Neural cell (in vitro differentiated cells): Measurements from ENCODE around the gene ANXA5. TPM values are rescaled to one million over a fixed set of nuclear protein-coding genes. Genes with fewer than 3 reads are reported as not detected.

Experiments used
- H2AFZ ChIP-seq: fragments of 200-600, 300-800 bp; sonication (generic), shearing (Covaris generic); 2 replicates; pipeline ENCODE4 v1.6.0; 2014; ENCODE audit warnings: low read depth, mild to moderate bottlenecking, antibody characterized with exemption, low read length, moderate library complexity
- H3F3A ChIP-seq: fragments of 200-600 bp; shearing (Covaris generic); 2 replicates; pipeline ENCODE4 v1.6.1; 2016; ENCODE audit warnings: mild to moderate bottlenecking, moderate library complexity, mixed read lengths, antibody characterized with exemption, low read length; ENCODE audit not compliant: insufficient read depth, poor library complexity, severe bottlenecking
- H3K27ac ChIP-seq: fragments of 200-600, 300-800 bp; sonication (generic), shearing (Covaris generic); 2 replicates; pipeline ENCODE4 v1.5.1; 2014; ENCODE audit warnings: mild to moderate bottlenecking, low read length, moderate library complexity
- H3K27me3 ChIP-seq: fragments of 300-800, 200-600 bp; sonication (generic), shearing (Covaris generic); 2 replicates; pipeline ENCODE4 v1.6.0; 2014; ENCODE audit warnings: mild to moderate bottlenecking, low read depth, low read length, moderate library complexity; ENCODE audit not compliant: insufficient read depth
- H3K36me3 ChIP-seq: fragments of 300-800, 200-600 bp; sonication (generic), shearing (Covaris generic); 2 replicates; pipeline ENCODE4 v1.5.1; 2014; ENCODE audit warnings: mild to moderate bottlenecking, antibody characterized with exemption, low read length, moderate library complexity; ENCODE audit not compliant: insufficient read depth
- H3K4me2 ChIP-seq: fragments of 300-800, 200-600 bp; sonication (generic), shearing (Covaris generic); 2 replicates; pipeline ENCODE4 v1.6.0; 2014; ENCODE audit warnings: mild to moderate bottlenecking, low read length
- H3K4me3 ChIP-seq: fragments of 300-800, 200-600 bp; sonication (generic), shearing (Covaris generic); 2 replicates; pipeline ENCODE4 v1.5.1; 2014; ENCODE audit warnings: mild to moderate bottlenecking, low read length, moderate library complexity
- H3K79me2 ChIP-seq: fragments of 200-600 bp; shearing (Covaris generic); replicated peaks from 2 replicates; pipeline ENCODE4 v1.6.0; 2014; ENCODE audit warnings: mild to moderate bottlenecking, low read length, moderate library complexity; ENCODE audit not compliant: insufficient read depth
- H3K9ac ChIP-seq: fragments of 300-800, 200-600 bp; sonication (generic), shearing (Covaris generic); 2 replicates; pipeline ENCODE4 v1.6.1; 2016; ENCODE audit warnings: mild to moderate bottlenecking, low read length, mixed read lengths
- H3K9me2 ChIP-seq: fragments of 200-600 bp; shearing (Covaris generic); 2 replicates; pipeline ENCODE4 v1.6.1; 2016; ENCODE audit warnings: mild to moderate bottlenecking, low read length, mixed read lengths; ENCODE audit not compliant: insufficient read depth
- H3K9me3 ChIP-seq: fragments of 200-600, 300-800 bp; sonication (generic), shearing (Covaris generic); 2 replicates; pipeline ENCODE4 v1.6.1; 2016; ENCODE audit warnings: mild to moderate bottlenecking, mixed run types, low read length, moderate library complexity, mixed read lengths
- H4K20me1 ChIP-seq: fragments of 200-600 bp; shearing (Covaris generic); 2 replicates; pipeline ENCODE4 v1.6.1; 2016; ENCODE audit warnings: mild to moderate bottlenecking, mixed run types; ENCODE audit not compliant: insufficient read depth
- CTCF ChIP-seq: fragments of 450-650 bp; IDR thresholded peaks from 2 replicates; pipeline ENCODE4 v1.5.1; 2014; ENCODE audit warnings: antibody characterized with exemption, mild to moderate bottlenecking, moderate library complexity; ENCODE audit not compliant: poor library complexity, severe bottlenecking
- EP300 ChIP-seq: fragments of 450-650 bp; conservative IDR thresholded peaks from 2 replicates; pipeline ENCODE4 v1.6.1; 2014; ENCODE audit warnings: antibody characterized with exemption, mild to moderate bottlenecking, moderate library complexity; ENCODE audit not compliant: poor library complexity, severe bottlenecking
- EZH2 ChIP-seq: fragments of 200-600, 300-800 bp; shearing (Covaris generic), sonication (generic); IDR thresholded peaks from 2 replicates; pipeline ENCODE4 v1.6.1; 2014; ENCODE audit warnings: antibody characterized with exemption, low read length, borderline replicate concordance, mild to moderate bottlenecking; ENCODE audit not compliant: insufficient read depth, poor library complexity, severe bottlenecking
- POLR2AphosphoS5 ChIP-seq: IDR thresholded peaks from 2 replicates; pipeline ENCODE4 v1.6.1; 2012
- RAD21 ChIP-seq: fragments of 450-650 bp; conservative IDR thresholded peaks from 2 replicates; pipeline ENCODE4 v1.6.1; 2014; ENCODE audit warnings: antibody characterized with exemption, mild to moderate bottlenecking, moderate library complexity
- SMC3 ChIP-seq: fragments of 450-650 bp; conservative IDR thresholded peaks from 2 replicates; pipeline ENCODE4 v1.6.1; 2014; ENCODE audit warnings: antibody characterized with exemption, mild to moderate bottlenecking, moderate library complexity; ENCODE audit not compliant: poor library complexity
- TAF1 ChIP-seq: IDR thresholded peaks from 2 replicates; pipeline ENCODE4 v1.6.1; 2012; ENCODE audit warnings: low read depth
- polyA plus RNA-seq: library from polyadenylated mRNA; depleted of rRNA; stranded (reverse); fragments of >200 nt; gene quantifications from 2 replicates; pipeline ENCODE4 v1.2.3, GENCODE V29; 2014
- TF ChIP-seq, protein P1 (sequence below): IDR thresholded peaks from 2 replicates; pipeline ENCODE4 v1.6.1; 2012; ENCODE audit warnings: borderline replicate concordance

ANXA5 gene
- polyA plus RNA-seq, 1 donor from 2014 or later, result 8.1 TPM

DNA sequence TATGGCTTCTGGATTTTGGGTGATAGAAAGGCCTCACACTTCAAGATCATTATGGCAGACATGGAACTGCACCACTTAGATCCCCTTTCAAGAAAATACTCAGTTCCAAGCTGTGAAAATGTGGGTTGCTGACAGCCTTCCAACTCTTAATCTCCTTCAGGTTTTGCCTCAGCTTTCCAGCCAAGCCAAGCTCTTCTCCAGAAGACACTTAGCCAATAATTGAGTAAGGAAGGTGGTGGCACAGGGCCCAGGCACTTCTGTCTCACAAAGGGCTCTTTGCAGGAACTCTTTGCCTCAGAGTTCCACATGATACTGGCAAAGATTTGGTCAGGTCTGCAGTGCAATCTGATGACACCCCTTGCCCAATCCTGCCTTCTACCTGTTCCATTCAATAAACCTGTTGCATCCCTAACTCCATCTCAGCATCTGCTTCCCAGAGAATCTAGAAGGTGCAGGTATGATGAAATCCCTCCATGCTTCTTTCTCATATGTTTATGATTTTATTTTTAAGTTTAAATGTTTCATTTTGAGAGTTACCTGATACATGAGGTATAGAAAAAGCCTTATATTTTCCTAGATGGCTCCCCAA, 30.6 kb downstream of the ANXA5 start:
- H3K4me2 ChIP-seq, result no peak overlapping the region
- H3K4me3 ChIP-seq, result no peak overlapping the region
- no peaks in the 10 kb centered on the region for H3K9me2 ChIP-seq
- H3K36me3 ChIP-seq, result no peaks in the 10 kb centered on the region
- no peaks in the 10 kb centered on the region for H3K9me3 ChIP-seq
- H3K27me3 ChIP-seq, result no peaks in the 10 kb centered on the region
- H3K27ac ChIP-seq, result no peak overlapping the region
- no peaks in the 10 kb centered on the region for H3F3A ChIP-seq
- H4K20me1 ChIP-seq, result no peaks in the 10 kb centered on the region
- TF ChIP-seq POLR2AphosphoS5 (no peak), CTCF (no peak), EP300 (no peak), EZH2 (no peak), TAF1 (no peak)
- TF ChIP-seq, protein P1, sequence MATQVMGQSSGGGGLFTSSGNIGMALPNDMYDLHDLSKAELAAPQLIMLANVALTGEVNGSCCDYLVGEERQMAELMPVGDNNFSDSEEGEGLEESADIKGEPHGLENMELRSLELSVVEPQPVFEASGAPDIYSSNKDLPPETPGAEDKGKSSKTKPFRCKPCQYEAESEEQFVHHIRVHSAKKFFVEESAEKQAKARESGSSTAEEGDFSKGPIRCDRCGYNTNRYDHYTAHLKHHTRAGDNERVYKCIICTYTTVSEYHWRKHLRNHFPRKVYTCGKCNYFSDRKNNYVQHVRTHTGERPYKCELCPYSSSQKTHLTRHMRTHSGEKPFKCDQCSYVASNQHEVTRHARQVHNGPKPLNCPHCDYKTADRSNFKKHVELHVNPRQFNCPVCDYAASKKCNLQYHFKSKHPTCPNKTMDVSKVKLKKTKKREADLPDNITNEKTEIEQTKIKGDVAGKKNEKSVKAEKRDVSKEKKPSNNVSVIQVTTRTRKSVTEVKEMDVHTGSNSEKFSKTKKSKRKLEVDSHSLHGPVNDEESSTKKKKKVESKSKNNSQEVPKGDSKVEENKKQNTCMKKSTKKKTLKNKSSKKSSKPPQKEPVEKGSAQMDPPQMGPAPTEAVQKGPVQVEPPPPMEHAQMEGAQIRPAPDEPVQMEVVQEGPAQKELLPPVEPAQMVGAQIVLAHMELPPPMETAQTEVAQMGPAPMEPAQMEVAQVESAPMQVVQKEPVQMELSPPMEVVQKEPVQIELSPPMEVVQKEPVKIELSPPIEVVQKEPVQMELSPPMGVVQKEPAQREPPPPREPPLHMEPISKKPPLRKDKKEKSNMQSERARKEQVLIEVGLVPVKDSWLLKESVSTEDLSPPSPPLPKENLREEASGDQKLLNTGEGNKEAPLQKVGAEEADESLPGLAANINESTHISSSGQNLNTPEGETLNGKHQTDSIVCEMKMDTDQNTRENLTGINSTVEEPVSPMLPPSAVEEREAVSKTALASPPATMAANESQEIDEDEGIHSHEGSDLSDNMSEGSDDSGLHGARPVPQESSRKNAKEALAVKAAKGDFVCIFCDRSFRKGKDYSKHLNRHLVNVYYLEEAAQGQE, result no peak
- H3K9ac ChIP-seq, result no peak overlapping the region
- H3K79me2 ChIP-seq, result no peaks in the 10 kb centered on the region
- H2AFZ ChIP-seq, result no peak overlapping the region

GRCh38 chr4:121665371-121665770, 31.4 kb downstream of the ANXA5 start:
- Histone ChIP-seq H3K4me2 (no peak overlapping the region), H3K9ac (no peak overlapping the region), H3K9me2 (no peaks in the 10 kb centered on the region), H3K27ac (no peak overlapping the region), H3K9me3 (no peaks in the 10 kb centered on the region), H3F3A (no peaks in the 10 kb centered on the region), H3K4me3 (no peak overlapping the region), H2AFZ (no peak overlapping the region), H4K20me1 (no peaks in the 10 kb centered on the region), H3K79me2 (no peaks in the 10 kb centered on the region), H3K27me3 (no peaks in the 10 kb centered on the region), H3K36me3 (no peaks in the 10 kb centered on the region)
- no peak for TF ChIP-seq RAD21
- TF ChIP-seq POLR2AphosphoS5, result no peak
- TF ChIP-seq CTCF, result no peak
- TF ChIP-seq SMC3, result no peak
